ENCODE data around the gene ORMDL2.

GRCh38 chr12:55845785-55846496, 28.1 kb downstream of the ORMDL2 start:
- TF ChIP-seq CTCF (IDR thresholded peaks at IDR 0.05) (no peak), POLR2A (IDR thresholded peaks at IDR 0.05) (no peak)
